ENCODE data around the gene UGT1A9. TPM values are rescaled to one million over a fixed set of nuclear protein-coding genes. Genes with fewer than 3 reads are reported as not detected.
"Not testable (repeated sequence)": the region's sequence is repeated elsewhere in the genome, so short reads cannot be mapped to it uniquely, and the experiment has no call there.

UGT1A9 gene
- not detected for total RNA-seq

DNA sequence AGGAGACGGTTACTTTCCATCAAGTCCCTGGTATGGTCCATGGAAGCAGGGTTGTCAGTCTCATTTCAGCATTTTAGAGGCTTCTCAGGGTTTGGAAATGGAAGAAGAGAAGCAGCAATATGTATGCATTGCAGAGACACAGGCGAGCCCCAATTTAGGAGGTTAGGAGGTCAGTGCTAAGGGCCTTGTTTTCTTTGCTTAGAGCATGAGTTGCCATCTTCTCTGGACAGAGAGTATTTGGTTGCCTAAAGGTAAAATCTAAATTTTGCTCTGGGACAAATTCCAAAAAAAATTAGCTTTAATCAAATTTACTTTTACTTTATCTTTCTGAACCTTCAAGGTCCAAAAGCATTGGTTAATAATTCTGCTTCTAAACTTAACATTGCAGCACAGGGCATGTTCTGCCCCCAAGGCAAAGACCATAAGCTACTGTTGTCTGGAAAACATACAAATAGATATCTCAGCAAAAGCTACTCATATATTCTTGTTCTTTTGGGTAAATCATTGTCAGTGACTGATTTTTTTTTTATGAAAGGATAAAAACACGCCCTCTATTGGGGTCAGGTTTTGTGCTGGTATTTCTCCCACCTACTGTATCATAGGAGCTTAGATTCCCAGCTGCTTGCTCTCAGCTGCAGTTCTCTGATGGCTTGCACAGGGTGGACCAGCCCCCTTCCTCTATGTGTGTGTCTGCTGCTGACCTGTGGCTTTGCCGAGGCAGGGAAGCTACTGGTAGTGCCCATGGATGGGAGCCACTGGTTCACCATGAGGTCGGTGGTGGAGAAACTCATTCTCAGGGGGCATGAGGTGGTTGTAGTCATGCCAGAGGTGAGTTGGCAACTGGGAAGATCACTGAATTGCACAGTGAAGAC, at the start of gene UGT1A9:
Gene UGT1A9, plus strand, starts transcription at position 609 of the 872 bp plus-strand sequence. Its CDS starts 37 bp downstream, at position 646.
- no peak for DNase-seq

DNA sequence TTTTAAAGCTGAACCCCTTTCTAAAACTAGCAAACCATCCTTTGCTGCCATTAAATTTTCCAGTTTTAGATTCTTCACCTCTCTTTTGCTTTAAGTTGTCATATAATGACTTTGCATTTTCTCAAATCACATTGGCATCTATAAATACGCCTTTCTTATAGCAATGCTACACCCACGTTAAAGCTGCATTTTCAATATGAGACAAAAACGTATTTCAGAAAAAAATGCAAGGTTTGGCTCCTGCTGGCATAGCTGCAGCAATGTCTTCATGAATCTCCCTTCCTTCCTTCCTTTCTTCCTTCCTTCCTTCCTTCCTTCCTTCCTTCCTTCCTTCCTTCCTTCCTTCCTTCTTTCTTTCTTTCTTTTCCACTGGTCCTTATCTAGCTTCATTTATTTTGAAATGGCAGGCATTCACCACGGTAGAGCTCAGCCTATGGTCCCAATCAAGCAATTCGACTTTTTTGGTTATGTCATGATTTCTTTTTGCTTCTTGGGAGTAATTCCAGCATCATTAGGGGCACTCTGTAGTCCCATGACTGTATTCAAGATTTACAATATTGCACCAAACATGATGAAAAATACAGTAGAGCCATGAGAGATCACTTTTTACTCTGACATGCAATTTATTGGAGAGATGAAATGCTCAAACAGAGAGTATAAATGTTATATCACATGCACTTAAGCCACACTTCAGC, 44.2 kb upstream of the UGT1A9 start:
- no peak for DNase-seq

DNA sequence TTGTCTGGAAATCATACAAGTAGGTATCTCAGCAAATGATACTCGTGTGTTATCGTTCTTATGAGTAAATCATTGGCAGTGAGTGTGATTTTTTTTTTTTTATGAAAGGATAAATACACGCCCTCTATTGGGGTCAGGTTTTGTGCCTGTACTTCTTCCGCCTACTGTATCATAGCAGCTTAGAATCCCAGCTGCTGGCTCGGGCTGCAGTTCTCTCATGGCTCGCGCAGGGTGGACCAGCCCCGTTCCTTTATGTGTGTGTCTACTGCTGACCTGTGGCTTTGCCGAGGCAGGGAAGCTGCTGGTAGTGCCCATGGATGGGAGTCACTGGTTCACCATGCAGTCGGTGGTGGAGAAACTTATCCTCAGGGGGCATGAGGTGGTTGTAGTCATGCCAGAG, 35.4 kb upstream of the UGT1A9 start, which contains the start of gene UGT1A10:
Gene UGT1A10, plus strand, starts transcription at position 143 of the 400 bp plus-strand sequence. Its CDS starts 75 bp downstream, at position 218.
- DNase-seq, result not testable (repeated sequence)

DNA sequence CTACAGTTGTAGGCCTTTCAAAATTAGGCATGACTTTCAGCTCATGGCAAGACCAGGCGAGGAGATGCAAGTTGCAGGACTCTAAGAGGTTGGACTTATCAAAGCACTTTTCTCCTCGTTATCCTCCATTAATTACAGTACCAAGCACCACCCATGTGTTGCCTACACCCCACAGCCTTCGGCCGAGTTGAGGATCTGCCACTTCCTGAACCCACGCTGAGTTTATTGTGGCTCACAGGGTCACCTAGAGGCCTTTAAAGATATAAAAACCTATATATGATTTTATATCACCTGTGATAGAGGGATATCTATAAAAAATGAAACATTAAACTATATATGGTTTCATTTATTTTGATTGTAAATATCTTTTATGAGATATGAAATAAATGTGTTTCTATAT, 32.9 kb upstream of the UGT1A9 start:
- DNase-seq, result no peak

DNA sequence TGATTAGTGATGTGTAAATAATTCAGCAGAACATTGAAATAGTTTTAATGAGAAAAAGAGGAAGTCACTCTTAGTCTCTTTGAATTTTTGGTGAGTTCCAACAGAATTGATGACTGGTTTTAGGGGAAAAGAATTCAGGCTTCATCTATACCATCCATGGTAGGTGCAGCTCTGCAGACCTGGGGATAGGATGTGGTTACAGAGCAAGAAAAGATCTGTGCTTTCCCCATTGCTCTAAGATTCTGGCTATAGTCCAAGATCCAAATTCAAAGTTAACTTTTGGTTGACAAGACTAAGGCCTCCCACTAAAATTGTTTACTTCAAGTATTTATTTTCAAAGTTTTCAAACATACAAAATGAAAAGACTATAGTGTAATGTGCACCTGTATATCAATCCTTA, 31.8 kb upstream of the UGT1A9 start:
- no peak for DNase-seq

DNA sequence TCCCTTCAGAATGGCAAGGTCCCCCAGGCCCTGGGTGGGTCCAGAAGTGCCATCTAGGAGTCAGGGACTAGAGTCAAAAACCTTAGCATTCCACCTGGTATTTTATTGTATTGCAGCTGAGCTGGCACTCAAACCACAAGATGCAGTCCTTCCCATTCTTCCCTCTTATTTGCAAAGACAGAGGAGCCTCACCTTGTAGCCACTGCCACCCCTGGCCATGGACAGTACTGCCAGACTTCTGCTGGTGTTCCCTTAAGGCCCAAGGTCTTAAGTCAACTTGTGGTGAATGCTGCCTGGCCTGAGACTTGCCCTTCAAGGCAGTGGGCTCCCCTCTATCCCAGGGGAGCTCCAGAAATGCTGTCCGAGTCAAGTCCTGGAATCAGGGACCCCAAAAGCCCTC, 28.6 kb upstream of the UGT1A9 start:
- DNase-seq, result no peak

DNA sequence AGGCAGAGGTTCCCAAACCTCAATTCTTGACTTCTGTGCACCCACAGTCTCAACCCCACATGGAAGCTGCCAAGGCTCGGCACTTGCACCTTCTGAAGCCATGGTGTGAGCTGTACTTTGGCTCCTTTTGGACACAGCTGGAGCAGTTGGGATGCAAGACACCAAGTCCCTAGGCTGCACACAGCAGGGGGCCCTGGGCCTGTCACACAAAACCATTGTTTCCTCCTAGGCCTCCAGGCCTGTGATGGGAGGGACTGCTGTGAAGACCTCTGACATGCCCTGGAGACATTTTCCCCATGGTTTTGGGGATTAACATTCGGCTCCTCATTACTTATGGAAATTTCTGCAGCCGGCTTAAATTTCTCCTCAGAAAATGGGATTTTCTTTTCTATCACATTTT, 25.7 kb upstream of the UGT1A9 start:
- DNase-seq, result not testable (repeated sequence)

DNA sequence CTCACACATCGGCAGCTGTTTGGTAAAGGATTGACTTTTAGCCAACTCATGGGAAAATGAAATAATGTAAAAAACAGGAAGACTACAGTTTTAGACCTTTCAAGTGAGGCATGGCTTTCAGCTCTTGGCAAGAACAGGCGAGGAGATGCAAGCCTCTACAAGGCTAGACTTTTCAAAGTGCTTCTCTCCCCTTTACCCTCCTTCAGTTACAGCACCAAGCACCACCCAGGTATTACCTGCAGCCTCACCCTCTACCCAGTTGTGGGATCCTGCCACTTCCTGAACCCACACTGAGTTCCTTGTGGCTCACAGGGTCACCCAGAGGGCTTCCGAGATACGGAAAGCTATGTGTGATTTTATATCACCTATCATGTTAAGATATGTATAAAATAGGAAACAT, 20.7 kb upstream of the UGT1A9 start:
- DNase-seq, result no peak

DNA sequence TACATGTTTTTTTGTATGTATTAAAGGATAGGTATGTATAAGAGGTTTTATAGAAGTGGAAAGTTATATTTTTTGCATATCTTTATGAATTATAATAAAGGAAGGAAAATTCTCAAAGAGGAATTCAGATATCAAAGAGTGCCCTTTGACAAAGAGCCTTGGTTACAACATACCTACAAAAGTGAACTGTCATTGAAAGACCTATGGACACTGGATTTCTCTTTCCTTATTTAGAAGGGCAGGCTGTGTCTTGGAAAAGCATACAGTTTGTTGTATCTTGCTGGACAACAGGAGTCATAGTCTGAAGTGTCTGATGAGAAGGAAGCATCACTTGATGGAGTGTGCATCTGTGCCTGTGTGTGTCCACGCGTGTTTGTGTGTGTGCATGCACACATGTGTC, 20.3 kb upstream of the UGT1A9 start:
- no peak for DNase-seq

DNA sequence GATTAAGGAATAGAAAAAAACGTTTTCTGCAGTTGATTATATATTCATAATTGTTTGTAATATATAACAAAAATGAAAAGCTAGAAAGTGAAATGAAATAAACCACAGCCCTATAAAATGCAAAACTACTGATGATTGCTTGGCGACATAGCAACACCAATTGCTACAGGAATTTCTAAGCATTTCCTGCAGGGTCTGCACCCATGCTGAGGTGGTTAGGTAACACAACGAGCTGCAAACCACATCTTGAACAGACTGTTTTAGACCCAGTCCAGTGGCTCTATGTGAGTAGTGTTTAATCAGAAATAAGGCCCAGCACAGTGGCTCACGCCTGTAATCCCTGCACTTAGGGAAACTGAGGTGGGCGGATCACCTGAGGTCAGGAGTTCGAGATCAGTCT, 17.2 kb upstream of the UGT1A9 start:
- DNase-seq, result no peak

DNA sequence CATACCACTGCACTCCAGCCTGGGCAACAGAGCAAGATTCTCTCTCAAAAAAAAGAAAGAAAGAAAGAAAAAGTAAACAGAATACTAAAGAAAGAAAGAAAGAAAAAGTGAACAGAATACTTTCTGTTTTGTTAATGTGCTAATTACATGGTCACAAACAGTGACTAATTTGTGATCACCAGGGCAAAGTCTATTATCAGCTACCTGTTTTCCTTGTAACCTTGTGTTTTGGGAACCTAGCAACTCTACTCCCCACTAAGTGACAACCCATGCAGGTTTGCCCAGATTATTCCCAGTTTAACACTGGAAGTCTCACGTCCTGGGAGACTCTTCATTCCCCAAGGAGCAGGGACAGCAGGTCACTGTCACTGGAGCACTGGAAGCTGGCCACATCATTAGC, 16.7 kb upstream of the UGT1A9 start:
- DNase-seq, result no peak

DNA sequence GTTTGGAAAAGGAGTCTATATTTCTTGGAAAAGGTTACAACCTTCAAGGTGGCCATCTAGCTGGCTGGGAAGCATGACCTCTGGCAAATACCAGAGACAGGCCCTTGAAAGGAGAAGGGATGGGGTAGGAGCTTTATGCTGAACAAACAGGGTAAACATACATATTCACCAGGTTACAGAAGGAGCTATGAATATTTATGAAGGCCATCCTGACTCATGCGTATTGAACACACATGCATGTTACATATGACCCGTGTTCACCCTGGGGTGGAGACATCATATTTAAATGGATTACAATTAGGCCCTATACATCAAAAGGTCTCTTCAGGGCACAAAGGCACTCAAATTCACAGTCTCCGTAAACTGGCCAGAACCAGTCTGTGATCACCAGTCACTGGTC, 15.8 kb upstream of the UGT1A9 start:
- DNase-seq, result not testable (repeated sequence)

DNA sequence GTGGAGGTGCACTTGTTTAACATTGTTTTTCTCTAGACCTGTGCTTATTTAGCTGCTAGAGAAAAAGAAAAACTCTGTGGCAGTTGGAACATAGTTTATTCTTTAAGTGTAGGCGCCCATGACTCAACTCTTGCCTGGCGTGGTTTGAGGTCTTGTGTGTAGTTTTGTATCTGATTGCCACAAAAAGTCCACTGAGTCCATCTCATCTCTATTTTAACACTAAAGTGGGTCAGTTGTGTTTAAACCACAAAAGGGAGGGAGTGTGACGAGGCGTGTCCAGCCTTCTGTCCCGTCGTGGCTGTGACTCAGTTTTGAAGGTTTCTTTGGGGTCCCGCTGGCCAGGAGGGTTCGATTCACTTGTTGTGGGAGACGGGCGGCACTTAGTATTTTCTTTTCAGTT, 15.3 kb upstream of the UGT1A9 start:
- no peak for DNase-seq

DNA sequence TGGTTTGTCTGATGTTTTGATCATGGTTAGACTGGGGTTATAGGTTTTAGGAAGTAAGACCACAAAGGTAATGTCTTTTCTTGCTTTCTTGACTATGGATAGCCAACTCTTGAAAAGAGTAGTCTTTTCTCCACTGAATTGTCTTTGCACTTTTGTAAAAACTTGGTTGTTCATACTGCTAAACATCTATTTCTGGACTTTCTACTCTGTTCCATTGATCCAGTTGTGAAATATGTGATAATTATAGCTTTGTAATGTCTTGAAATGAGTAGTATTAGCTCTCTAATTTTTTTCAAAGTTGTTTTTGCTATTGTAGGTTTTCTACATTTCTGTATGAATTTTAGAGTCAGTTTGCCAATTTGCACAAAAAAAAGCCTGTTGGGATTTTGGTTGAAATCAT, 13.1 kb upstream of the UGT1A9 start:
- no peak for DNase-seq

DNA sequence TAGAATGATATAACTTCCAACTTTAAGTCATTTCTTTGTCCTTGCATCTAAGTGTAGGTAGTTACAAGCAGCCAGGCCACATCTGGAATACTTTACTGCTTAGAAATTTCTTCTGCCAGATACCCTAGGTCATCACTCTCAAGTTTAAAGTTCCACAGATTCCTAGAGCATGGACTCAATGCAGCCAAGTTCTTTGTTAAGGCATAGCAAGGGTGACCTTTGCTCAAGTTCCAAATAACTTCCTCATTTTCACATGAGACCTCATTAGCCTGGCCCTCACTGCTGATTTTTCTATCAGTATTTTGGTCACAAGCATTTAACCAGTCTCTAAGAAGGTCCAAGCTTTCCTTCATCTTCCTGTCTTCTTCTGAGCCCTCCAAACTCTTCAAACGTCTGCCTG, 7.8 kb upstream of the UGT1A9 start:
- no peak for DNase-seq

DNA sequence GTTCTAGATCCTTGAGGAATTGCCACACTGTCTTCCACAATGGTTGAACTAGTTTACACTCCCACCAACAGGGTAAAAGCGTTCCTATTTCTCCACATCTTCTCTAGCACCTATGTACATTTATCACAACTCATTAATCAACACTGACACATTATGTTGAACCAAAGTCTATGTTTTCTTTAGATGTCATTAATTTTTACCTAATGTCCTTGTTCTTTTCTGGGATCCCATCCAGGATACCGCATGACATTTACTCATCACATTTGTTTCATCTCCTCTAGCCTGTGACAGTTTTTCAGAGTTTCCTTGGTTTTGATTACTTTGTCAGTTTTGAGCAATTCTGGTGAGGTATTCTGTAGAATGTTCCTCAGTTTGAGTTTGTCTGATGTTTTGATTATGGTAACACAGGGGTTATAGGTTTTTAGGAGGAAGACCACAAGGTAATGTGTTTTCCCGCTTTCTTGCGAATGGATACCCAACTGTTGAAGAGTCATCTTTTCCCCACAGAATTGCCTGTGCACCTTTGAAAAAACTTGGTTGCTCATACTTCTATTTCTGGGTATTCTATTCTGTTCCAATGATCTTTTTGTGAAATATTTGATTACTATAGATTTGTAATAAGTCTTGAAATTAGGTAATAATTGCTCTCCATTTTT, 3.0 kb upstream of the UGT1A9 start:
- no peak for DNase-seq

DNA sequence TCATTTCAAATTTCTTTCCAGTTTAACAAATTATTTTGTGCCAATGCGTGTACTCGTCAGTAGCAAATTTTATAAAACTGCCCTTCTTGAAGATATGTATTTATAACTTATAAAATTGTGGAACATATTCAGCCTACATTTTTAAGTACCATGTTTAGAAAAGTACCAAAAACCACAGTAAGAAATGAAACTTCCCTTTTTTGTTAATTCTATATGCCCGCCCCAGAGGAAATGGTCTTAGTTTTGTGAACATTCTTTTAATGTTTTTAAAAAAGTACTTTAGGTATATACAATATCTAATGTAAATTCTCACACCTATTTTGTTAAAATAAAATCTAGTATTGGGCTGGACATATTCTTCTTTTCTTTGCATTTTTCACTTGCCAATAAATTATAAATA, 1.2 kb downstream of the UGT1A9 start:
- DNase-seq, result no peak

DNA sequence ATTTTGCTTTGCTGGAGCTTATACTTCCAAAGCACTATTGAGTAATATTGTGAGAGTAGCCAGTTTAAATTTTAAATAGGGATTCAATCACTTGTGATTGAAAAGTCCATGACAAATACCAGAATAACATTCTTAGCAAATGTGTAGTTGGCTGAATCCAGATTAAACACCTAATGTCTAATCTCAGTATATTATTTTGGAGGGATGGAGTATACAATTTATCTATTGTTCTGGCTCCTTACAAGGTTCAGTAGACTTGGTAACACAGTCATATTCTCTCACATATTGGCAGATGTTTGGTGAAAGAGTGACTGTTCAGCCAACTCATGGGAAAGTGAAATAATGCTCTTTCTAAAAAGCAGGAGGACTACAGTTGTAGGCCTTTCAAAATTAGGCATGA, 2.2 kb downstream of the UGT1A9 start:
- DNase-seq, result no peak

DNA sequence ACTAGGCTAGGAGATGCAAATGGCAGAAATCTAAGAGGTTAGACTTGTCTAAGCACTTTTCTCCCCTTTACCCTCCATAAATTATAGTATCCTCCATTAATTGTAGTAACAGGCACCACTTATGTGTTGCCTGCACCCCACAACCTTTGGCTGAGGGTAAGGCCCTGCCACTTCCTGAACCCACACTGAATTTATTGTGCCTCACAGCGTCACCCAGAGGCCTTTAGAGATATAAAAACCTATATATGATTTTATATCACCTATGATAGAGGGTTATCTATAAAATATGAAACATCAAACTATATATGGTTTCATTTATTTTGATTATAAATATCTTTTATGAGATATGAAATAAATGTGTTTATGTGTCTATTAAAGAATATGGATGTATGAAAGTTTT, 2.6 kb downstream of the UGT1A9 start:
- no peak for DNase-seq

DNA sequence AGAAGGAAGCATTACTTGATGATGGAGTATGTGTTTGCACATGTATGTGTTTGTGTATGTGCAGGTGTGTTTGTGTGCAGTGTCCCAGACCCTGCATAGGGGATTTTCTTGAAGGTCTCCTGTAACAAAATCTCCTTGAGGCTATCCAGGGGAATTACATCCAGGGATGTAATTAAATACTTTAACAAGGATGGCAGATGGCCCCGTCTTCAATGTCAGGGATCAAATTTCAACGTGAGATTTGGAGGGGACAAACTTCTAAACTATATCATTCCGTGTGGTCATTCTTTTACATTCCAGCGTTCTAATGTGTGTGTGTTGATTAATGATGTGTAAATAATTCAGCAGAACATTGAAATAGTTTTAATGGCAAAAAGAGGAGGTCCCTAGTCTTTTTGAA, 3.3 kb downstream of the UGT1A9 start:
- DNase-seq, result no peak

DNA sequence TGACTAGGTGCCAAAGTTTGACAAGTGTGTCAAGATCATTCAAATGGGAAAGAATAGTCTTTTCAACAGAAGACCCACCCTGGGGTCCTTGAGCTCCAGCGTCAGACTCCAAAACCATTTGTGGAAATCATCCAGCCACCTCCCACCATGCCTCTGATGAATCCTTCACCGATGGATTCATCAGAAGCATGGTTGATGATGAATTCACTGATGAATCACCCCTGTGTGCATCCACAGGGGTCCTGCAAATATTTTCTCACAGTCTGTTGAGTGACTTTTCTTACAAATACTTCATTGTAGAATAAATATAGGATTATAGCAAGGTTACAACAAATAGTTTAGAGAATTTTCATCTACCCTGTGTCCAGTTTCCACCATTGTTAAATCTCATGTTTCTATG, 4.3 kb downstream of the UGT1A9 start:
- no peak for DNase-seq

DNA sequence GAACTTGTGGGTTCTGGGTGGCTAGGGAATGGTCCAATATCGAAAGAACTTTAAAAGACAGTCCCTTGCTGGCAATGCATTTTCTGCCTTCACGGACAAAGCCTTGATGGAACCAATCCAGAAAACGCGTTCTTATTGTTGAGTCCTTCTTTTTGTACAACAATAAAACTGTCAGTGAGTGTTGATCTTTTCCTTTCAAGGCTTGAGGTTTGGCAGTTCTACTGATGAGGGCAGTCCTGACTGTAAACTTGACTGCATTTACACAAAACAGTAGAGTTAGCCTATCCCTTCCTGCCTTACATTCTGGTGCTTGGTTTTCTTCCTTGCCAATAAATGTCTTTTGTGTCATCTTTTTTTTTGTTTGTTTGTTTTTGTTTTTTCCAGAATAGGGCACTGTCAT, 7.5 kb downstream of the UGT1A9 start:
- no peak for DNase-seq

DNA sequence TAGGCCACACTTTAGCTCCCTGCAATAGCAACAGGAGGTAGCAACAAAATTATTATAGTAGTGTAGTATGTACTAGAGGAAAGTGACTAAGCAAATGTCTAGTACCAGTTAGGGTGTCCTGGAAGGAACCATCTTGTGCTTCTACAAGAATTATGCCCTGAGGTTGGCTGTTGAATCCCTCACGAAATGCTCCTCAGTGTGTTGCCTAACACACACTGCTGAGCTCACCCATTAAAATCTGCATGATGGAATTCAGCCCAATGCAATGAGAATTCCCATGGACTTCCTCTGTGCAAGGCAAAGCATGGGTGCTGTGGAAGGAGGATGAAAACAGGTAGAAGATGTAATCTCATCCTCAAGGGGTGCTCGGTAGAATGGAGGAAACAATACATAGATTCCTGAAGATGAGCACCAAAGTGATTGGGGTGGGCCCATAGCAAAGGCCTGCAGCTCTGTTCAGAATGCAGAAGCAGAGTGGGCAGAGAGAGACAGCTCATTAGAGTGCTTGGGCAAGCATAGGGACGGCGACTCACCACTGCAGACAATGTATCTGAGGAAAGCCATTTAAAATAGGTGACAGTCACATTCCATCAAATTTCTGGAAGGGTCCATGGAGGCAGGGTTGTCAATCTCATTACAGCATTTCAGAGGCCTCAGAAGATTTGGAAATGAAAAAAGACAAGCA, 8.8 kb downstream of the UGT1A9 start:
- no peak for DNase-seq
